ENCODE measurements around the gene SPTBN4. TPM values are rescaled to one million over a fixed set of nuclear protein-coding genes. Genes with fewer than 3 reads are reported as not detected.

SPTBN4 gene
- total and polyA plus RNA-seq, 2 donors (not counting 1 experiment from before 2014, with no cell fraction given): 1.3 to 6.6 TPM

DNA sequence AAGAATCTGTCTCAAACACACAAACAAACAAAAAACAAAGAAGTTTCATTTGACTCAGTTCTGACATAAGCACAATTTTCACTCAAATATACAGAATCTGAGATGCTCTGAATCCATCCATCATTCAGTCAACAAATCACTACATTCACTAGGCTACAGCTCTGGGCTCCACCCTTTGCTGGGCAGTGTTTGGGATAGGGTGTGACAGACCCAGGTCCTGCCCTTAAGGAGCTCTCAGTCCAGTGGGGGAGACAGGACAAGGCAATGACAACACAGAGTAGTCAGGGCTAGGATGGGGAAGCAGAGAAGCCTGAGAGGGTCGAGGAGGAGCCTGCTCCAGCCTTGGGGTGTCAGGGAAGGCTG, 45.3 kb downstream of the SPTBN4 start:
- TF ChIP-seq EZH2 (IDR thresholded peaks at IDR 0.05; ENCODE audit: low read length, missing control alignments): no peak
- Histone ChIP-seq H3K9ac (ENCODE audit: insufficient read depth, low read length) (no peak overlapping the region), H4K20me1 (ENCODE audit: control insufficient read depth, extremely low read depth, insufficient read depth, low read length) (no peaks in the 10 kb centered on the region), H2AFZ (ENCODE audit: low read length) (no peak overlapping the region), H3K79me2 (ENCODE audit: control insufficient read depth, insufficient read depth, low read length) (no peaks in the 10 kb centered on the region), H3K36me3 (ENCODE audit: control insufficient read depth, insufficient read depth, low read length) (no peaks in the 10 kb centered on the region), H3K27me3 (ENCODE audit: control insufficient read depth, insufficient read depth, low read length) (peaks cover 21% of the 10 kb centered on the region), H3K27ac (ENCODE audit: insufficient read depth, low read length) (no peak overlapping the region), H3K9me3 (ENCODE audit: control insufficient read depth, insufficient read depth, low read depth, low read length) (no peaks in the 10 kb centered on the region), H3K4me3 (replicated peaks in 1 of 4; ENCODE audit: control extremely low read depth in 1 of 4, insufficient read depth in 1 of 4, low read depth in 3 of 4, low read length in 4 of 4) (no peak overlapping the region), H3K4me2 (ENCODE audit: extremely low read depth, insufficient read depth, low read length) (no peak overlapping the region), H3K4me1 (ENCODE audit: control insufficient read depth, extremely low read depth, insufficient read depth, low read length) (no peaks in the 10 kb centered on the region)
- DNase-seq (ENCODE audit: low read depth in 2 of 2): no peak

DNA sequence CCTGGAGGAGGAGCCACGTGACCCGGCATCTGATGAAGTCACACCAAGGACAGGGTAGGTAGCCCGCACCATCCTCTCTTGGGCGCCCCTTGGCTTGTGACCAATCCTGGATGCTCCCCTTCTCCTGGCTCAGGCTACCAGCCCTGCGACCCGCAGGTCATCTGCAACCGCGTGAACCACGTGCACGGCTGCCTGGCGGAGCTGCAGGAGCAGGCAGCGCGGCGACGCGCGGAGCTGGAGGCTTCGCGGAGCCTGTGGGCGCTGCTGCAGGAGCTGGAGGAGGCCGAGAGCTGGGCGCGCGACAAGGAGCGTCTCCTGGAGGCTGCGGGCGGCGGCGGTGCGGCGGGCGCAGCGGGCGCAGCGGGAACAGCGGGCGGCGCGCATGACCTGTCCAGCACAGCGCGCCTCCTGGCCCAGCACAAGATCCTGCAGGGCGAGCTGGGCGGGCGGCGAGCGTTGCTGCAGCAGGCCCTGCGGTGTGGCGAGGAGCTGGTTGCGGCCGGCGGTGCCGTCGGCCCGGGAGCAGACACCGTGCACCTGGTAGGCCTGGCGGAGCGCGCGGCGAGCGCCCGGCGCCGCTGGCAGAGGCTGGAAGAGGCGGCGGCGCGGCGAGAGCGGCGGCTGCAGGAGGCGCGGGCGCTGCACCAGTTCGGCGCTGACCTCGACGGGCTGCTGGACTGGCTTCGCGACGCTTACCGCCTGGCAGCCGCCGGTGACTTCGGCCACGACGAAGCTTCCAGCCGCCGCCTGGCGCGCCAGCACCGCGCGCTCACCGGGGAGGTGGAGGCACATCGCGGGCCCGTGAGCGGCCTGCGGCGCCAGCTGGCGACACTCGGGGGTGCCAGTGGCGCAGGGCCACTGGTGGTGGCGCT, 45.9 kb downstream of the SPTBN4 start:
- H3K4me3 ChIP-seq (replicated peaks in 1 of 4; ENCODE audit: control extremely low read depth in 1 of 4, insufficient read depth in 1 of 4, low read depth in 3 of 4, low read length in 4 of 4): no peak overlapping the region

DNA sequence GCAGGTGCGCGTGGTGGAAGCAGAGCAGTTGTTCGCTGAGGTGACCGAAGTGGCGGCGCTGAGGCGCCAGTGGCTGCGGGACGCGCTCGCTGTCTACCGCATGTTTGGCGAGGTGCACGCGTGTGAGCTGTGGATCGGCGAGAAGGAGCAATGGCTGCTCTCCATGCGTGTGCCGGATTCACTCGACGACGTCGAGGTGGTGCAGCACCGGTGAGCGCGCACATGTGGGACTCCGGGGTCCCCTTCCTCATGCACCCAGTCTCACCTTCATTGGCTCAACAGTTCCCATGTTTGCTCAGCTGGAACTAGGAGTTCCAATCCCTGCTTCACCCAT, 46.5 kb downstream of the SPTBN4 start:
- Histone ChIP-seq H3K36me3 (ENCODE audit: control insufficient read depth, insufficient read depth, low read length) (no peaks in the 10 kb centered on the region), H3K9ac (ENCODE audit: insufficient read depth, low read length) (no peak overlapping the region), H3K27ac (ENCODE audit: insufficient read depth, low read length) (no peak overlapping the region), H3K79me2 (ENCODE audit: control insufficient read depth, insufficient read depth, low read length) (no peaks in the 10 kb centered on the region), H3K4me3 (replicated peaks in 1 of 4; ENCODE audit: control extremely low read depth in 1 of 4, insufficient read depth in 1 of 4, low read depth in 3 of 4, low read length in 4 of 4) (no peak overlapping the region), H4K20me1 (ENCODE audit: control insufficient read depth, extremely low read depth, insufficient read depth, low read length) (no peaks in the 10 kb centered on the region), H3K27me3 (ENCODE audit: control insufficient read depth, insufficient read depth, low read length) (peaks cover 21% of the 10 kb centered on the region), H3K4me2 (ENCODE audit: extremely low read depth, insufficient read depth, low read length) (no peak overlapping the region), H3K4me1 (ENCODE audit: control insufficient read depth, extremely low read depth, insufficient read depth, low read length) (no peaks in the 10 kb centered on the region), H2AFZ (ENCODE audit: low read length) (no peak overlapping the region), H3K9me3 (ENCODE audit: control insufficient read depth, insufficient read depth, low read depth, low read length) (no peaks in the 10 kb centered on the region)
- DNase-seq (ENCODE audit: low read depth in 2 of 2): no peak
- TF ChIP-seq, protein P1, sequence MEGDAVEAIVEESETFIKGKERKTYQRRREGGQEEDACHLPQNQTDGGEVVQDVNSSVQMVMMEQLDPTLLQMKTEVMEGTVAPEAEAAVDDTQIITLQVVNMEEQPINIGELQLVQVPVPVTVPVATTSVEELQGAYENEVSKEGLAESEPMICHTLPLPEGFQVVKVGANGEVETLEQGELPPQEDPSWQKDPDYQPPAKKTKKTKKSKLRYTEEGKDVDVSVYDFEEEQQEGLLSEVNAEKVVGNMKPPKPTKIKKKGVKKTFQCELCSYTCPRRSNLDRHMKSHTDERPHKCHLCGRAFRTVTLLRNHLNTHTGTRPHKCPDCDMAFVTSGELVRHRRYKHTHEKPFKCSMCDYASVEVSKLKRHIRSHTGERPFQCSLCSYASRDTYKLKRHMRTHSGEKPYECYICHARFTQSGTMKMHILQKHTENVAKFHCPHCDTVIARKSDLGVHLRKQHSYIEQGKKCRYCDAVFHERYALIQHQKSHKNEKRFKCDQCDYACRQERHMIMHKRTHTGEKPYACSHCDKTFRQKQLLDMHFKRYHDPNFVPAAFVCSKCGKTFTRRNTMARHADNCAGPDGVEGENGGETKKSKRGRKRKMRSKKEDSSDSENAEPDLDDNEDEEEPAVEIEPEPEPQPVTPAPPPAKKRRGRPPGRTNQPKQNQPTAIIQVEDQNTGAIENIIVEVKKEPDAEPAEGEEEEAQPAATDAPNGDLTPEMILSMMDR (conservative IDR thresholded peaks at IDR 0.05 in 1 of 2, IDR thresholded peaks at IDR 0.05 in 1 of 2; ENCODE audit: low read depth in 1 of 2, low read length in 2 of 2): no peak
- TF ChIP-seq EZH2 (IDR thresholded peaks at IDR 0.05; ENCODE audit: low read length, missing control alignments): no peak

More for the DNA sequence above, 45.9 kb downstream of the SPTBN4 start:
- Histone ChIP-seq H3K36me3 (ENCODE audit: control insufficient read depth, insufficient read depth, low read length) (no peaks in the 10 kb centered on the region), H3K27ac (ENCODE audit: insufficient read depth, low read length) (no peak overlapping the region), H3K4me1 (ENCODE audit: control insufficient read depth, extremely low read depth, insufficient read depth, low read length) (no peaks in the 10 kb centered on the region), H3K9ac (ENCODE audit: insufficient read depth, low read length) (no peak overlapping the region), H3K27me3 (ENCODE audit: control insufficient read depth, insufficient read depth, low read length) (peaks cover 21% of the 10 kb centered on the region), H3K4me2 (ENCODE audit: extremely low read depth, insufficient read depth, low read length) (no peak overlapping the region), H3K9me3 (ENCODE audit: control insufficient read depth, insufficient read depth, low read depth, low read length) (no peaks in the 10 kb centered on the region), H4K20me1 (ENCODE audit: control insufficient read depth, extremely low read depth, insufficient read depth, low read length) (no peaks in the 10 kb centered on the region), H2AFZ (ENCODE audit: low read length) (no peak overlapping the region), H3K79me2 (ENCODE audit: control insufficient read depth, insufficient read depth, low read length) (no peaks in the 10 kb centered on the region)
- no peak for TF ChIP-seq EZH2 (IDR thresholded peaks at IDR 0.05; ENCODE audit: low read length, missing control alignments)
- TF ChIP-seq, protein P1 (conservative IDR thresholded peaks at IDR 0.05 in 1 of 2, IDR thresholded peaks at IDR 0.05 in 1 of 2; ENCODE audit: low read depth in 1 of 2, low read length in 2 of 2): no peak
- DNase-seq (ENCODE audit: low read depth in 2 of 2): peak in 1 of 2 donors; percentile 34

Measured in fibroblast of lung (primary cell).